GM20431 (cell line): ENCODE data around the gene CAST.

Experiments used
- in situ Hi-C: fragments of 300-500 bp; cut with MseI, MboI; formaldehyde crosslinking; loops from one replicate; pipeline ENCODE4 v1.15.0; 2020; ENCODE audit warnings: low sequenced_read_pairs; ENCODE audit not compliant: unreplicated experiment

CAST gene

DNA sequence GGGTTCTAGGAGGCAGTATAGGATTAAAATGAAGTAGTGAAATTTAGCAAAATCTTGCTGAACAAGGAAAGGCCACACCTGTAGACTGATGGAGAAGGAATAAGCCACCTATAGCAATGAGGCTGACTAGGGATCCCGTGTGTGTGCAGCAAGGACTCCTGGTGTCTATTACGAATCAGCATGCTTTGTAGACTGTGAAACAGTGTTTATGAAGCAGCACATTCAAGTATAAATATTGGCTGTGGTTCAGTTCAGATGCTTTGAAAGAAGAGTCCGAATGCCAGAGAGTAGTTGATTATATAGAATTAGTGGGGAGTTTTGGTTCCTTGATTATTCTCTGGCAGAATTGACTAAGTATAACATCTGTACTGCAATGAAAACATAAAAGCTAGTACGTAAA is 41.8 kb downstream of the CAST start:
- in situ Hi-C loops: no loop called here

DNA sequence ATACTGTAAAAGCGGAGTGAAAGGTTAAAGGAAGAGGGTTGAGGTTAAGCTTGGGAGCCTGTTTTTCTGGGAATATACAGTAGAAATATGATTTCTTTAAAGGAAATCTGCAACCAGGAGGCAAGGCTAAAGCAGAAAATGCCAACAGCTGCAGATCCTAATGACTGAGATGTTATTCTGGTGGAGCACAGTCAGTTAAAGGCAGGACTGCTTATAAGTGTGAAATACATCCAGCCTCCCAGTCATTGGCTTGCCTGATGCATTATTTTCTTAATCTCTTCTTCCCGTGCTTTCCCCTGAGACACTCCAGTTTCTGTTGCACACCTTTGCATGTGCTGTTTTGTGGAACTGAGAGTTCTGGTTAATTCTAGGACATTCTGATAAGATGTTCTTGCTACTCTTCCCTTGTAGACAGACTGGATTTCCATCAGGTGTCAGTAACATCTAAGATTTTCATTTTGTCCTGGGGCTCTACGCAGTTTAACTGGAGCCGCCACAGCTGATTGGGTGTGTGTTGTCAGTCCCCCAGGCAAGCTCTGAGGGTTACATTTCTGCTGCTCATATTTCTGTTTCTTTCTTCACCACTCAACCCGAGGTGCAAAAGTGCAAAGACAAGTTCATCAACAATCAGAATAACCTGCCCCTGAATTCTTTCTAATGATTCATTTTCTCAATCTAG is 44.4 kb downstream of the CAST start:
- in situ Hi-C loops: no loop called here

DNA sequence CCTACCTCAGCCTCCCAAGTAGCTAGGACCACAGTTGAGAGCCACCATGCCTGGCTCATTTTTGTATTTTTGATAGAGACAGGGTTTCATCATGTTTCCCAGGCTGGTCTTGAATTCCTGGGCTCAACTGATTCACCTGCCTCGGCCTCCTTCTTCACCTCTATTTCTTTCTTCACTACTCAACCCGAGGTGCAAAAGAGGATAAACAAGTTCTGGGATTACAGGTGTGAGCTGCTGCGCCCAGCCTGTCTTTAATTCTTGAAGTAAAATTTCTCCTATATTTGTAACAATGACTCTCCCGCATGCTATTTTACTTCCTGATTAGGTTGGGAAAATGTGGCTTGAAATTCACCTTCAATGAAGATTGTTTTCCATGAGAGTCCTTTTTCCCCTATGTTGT is 46.4 kb downstream of the CAST start:
- in situ Hi-C loops: no loop called here

DNA sequence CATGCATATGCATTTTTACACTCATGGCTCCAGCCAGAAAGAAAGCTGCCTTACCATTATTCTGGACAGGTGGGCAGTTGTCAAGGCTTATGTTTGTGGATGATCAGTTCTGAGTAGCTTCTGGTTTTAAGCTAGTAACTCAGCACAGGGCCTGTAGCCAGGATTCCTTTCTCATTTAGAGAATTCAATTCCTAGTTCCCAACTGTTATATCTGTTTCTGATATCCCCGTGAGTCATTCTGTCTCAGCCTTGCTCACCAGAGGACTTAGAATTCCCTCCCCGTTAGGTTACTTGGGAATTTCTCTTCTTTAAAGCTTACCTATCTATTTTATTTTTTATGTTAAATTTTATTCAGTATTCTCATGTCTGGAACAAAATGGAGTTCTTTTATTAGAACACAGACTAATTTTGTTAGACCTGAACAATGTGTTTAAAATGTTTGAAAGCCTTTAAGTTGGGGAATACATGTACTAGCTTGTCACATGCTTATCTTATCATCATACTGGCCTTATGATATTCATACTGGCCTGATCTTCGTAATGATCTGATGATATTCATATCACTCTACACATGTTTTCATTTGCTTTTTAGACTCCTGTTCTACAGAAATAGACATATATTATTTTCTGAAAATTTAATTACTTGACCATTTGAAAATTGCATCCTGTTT is 47.1 kb downstream of the CAST start:
- in situ Hi-C loops: no loop called here

DNA sequence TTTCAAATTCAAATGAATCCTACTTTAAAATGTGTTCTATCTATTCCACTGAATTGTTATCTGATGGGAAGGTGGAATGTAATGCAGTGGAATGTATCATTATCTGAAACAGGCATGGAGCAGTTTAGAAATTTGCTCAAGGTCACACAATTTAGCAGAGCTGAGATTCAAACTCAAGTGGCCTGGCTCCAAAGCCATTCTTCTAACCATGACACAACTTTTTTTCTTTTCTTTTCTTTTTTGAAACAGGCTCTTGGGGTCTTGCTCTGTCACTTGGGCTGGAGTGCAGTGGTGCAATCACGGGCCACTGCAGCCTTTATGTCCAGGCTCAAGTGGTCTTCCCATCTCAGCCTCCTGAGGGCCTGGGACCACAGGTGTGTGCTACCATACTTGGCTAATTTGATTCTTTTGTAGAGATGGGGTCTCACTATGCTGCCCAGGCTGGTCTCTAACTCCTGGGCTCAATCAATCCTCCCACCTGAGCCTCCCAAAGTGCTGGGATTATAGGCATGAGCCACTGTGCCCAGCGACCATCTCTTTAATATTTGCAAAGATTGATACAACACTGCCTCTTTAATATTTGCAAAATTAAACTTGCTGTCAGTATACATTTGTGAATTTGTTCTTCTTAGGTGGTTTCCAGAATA is 50.0 kb downstream of the CAST start:
- in situ Hi-C loops: no loop called here

DNA sequence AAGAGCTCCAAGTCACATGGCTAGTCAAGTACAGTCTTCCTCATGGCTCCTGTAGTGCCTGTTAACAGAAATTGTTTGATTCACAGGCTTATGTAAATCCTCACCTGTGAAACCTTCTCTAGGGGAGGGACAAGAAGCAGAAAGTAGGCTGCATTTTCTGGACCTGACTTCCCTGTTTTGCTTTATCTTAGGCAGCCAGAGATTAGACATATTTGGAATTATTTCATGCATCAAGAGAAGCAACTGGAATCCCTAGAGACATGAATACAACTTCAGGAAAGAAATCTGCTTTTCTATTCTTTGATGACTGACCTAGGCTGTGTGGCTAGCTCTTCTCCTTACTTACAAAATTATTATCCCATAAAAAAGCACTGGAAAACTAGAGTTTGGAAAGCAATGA is 52.3 kb downstream of the CAST start:
- in situ Hi-C loops: no loop called here

DNA sequence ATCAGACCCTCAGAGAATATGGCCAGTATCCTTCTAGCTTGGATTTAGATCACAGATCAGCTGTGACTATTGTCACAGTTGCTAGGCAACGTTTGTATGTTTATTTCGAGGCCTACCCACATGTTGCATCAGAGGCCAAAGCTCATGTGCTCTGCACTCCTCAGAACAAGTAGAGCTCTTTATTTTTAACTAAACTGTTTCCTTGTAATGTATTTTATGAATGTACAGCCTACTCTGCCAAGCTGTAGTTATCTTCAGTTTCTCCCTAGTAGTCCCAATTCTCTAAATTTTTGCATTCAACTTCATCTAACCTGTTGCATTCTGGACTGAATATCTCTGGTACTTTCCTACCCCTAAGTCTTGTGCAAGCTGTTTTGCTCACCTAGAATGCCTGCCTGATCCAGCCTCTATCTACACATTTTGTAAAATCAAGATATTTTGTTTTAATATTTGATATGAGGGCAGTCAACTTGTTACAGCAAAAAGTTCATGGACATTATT is 52.8 kb downstream of the CAST start:
- in situ Hi-C loops: no loop called here

DNA sequence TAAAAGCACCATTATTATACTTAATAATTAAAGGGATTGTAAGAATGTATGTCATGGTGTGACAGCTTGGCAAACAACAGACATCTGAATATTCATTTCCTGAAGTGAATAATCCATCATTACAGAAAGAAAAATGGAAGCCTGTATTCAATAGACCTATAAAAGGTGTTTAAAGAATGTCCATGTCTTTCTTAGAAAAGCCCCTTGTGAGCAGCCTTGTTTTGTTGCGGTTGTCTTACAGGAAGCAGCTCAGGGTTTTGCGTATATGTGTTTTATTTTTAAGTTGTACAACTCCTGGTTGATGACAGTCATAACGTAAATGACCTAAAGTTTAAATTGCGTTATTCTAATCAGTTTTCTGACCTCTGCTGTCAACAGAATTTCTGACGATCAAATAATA is 53.8 kb downstream of the CAST start:
- in situ Hi-C loops: no loop called here

DNA sequence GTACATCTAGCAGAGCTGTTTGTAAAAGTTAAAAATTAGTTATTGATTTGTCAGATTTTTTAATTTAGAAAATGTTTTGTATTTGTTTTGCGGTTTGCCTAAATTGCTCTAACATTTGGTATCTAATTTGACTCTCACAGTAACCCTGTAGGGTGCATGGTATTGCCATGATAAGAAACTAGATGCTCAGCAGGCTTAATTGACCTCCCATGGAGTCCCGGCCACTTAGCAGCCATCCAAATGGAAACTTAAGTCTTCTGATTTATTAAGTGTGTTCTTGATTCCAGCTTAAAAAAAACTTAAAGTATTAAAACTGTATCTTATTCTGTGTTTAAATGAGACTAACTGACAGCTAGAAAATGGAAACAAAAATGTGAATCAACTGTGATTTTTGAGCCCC is 54.5 kb downstream of the CAST start:
- in situ Hi-C loops: no loop called here

DNA sequence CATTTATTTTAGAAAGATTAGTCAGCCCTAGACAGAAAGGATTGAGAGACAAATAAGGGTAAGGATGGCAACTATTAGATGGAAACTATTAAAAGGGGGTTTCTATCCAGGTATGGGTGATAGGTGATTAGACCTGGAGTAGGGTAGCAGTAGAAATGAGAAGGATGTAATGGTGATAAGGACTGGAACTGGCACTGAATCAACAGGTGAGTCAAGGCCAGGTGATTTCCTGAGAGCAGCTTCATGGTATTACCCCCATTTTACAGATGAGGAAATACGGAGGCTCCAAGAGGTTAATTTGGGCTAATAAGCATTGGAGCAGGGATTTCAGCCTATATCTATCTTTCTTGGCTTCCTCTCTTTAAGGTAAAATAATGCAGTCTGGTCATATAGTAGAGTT is 55.7 kb downstream of the CAST start:
- in situ Hi-C loops: no loop called here

DNA sequence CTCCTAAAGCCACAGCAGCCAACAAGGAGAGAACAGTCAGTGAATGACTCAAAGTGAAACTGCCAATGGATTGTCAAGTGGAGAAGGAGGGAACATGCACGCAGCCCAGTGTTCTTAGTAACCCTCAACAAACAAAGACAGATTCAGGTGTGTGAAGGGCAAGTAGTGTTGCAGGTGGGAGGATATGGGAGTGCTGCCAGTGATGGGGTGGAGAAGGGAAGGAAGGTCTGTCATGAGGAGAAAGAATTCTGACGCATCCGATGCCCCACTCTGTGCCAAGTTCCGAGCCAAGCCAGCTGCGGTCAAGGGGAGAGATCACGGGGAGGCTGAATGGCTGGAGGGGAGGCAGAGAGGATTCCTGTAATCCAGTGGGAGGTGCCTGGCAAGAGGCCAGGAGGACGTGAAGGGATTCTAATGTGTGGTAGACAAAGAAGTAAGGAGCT is 56.5 kb downstream of the CAST start:
- in situ Hi-C loops: no loop called here

DNA sequence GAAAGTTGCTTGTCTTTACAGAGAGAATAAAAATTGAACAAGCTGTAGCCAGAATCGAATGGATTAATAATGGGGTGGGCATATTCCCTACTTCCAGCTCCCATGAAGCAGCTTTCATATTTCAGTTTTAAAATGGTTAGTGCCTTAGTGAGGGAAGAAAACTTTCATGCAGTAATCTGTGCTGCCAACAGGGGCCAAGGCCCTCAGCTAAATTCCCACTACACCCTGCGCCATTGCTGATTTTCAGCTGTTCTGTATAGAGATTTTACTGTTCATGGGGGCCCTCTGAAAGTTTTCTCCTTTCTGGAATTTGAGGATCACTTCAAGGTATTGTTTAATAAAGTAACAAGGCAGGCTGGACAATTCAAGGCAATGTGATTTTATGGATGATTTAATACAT is 58.2 kb downstream of the CAST start:
- in situ Hi-C loops: no loop called here

DNA sequence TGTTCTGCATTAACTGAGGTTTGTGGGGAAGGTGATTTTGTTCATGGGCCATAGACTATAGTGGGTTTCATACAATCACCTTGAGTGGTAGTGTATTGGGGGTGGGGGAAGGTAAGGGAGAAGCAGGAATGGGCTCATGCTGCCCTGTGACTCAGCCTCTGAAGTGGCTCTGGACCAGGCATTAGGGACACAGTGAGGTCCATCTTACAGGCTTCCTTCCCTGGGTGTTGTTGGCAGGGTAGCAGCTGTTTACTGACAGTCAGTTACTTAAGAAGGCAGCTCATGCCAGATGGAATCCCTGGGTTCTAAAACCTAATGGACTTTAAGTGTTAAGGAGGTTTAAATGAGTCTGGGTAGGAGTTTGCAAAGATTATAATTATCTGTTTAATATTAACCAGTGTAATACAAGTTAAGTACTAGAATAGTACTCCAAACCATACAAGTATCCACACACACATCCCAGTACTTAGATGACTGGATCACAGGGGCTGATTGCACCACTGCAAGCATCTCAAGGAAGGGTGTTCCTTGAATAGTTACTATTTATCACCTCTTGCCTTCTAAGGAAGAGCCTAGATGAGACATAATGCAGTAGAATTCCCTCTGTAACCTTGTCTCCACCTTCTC is 59.3 kb downstream of the CAST start:
- in situ Hi-C loops: no loop called here

DNA sequence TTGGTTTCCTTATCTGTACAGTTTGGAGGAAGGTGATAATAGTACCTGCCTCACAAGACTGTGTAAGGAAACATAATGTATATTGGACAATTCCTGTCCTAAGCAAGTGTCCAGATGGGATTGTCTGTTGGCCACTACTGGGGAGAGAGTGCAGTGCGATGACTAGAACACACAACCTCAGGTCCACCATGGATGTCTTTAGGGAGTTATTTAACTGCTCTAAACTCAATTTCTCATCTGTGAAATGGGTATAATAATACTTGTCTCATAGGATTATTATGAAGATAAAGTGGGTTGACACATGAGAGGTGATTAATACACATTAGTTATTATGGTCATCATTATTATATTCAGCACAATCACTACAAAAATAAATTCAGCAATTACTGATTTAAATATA is 63.1 kb downstream of the CAST start:
- in situ Hi-C loops: no loop called here

DNA sequence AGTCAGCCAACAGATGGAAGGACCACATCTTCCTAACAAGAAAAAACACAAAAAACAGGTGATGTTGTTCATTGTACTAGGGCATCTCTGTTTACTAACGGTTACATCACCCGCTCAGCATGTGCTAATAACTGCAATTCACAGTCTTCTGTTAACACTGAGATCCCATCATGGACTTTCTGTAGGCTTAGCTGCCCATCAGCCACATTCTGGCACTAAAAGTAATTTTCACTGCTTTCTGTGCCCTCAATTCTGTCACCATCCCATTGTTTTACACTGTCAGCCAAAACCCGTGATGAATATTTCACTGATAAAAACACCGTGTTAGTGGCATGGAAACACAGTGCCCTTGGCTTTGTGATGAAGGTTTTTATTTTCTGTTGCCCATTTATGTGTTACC is 64.6 kb downstream of the CAST start:
- in situ Hi-C loops: no loop called here

DNA sequence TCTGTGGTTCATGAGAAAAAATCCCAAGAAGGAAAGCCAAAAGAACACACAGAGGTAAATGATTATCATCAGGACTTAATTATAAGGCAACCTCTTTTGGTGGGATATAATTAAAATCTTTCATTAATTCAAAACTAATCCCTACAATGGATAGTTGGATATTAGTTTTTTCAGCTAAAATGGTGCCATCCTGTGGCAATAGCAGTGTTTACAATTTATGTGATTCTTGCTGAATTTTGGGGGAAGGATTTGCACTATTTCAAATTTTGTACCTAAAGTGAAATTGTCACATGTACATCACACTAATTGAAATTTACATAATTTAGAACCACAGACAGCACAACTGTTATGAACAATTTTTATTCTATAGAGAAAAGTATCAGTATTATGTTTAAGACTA is 67.0 kb downstream of the CAST start:
- in situ Hi-C loops: no loop called here

DNA sequence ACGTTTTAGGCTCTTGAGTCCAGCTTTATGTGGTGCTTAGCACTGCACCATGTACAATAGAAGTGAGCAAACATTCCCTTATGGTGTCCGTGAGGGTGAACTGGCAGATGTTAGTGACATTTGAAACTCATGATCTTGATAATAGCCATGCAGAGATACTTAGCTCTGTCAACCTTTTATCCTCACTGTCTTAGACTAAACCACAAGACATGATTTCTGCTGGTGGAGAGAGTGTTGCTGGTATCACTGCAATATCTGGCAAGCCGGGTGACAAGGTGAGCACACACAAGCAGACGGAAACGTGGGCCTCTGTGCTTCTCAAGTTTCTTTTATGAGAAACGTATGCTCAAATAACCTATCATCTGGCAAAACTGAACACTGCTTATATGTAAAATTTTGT is 68.4 kb downstream of the CAST start:
- in situ Hi-C loops: no loop called here

DNA sequence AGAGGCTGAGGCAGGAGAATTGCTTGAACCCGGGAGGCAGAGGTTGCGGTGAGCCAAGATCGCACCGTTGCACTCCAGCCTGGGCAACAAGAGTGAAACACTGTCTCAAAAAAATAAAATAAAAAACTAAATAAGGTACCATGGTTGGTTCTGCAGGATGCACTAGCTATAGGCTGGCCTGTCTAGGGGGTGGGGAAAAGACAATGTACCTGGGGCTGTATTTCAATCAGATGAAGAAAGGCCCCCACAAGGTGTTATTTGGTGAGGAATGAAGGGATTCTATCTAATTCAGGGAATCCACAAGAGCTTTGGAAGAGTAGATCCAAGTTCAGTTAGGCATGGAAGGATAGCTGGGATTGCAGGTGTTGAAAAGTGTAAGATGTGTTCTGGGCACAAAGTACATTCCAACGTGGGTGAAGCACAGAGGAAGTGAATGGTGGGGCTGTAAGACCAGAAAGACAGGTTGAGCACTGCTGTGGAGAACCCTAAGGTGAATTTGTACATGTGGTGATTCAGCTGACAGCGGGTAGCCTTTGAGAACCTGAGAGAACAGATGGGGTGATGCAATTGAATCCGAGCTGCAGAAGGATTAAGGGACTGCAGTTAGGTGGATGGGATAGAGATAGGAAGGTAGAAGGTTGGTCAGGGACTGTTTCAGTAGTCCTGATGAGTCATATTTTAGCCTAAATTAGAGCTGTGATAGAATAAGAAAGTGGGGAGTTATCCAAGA is 71.8 kb downstream of the CAST start:
- in situ Hi-C loops: no loop called here

DNA sequence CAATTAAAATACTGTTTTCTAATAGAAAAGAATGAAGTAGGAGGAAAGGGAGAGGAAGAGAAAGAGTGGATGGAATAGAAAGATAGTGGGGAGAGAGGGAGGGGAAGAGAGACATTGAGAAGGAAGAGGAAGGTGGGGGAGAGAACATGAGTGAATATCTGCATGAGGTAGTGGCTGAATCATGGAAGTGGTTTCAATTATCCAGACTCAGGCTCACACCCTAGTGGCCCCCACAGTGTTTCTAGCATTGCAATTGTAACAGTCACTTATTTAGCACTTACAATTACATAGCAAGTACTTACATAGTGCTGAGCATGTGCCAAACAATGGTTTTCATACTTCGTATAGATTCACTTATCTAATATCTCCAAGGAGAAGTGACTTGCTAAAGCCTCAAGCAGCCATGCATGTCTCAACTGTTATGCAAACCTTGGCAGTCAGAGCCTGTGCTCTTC is 72.7 kb downstream of the CAST start:
- in situ Hi-C loops: no loop called here

DNA sequence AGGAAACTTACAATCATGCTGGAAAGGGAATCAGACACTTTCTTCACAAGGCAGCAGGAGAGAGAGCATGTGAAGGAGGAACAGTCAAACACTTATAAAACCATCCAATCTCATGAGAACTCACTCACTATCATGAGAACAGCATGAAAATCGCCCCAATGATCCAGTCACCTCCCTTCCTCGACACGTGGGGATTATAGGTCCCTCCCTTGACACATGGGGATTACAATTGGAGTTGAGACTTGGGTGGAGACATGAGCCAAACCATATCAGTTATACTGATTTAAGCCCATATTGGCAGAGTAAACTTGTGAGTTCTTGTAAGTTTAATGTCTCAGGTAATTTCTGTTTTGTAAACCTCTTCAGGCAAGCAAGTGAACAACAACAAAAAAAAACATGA is 74.8 kb downstream of the CAST start:
- in situ Hi-C loops: no loop called here
